Cardiac septum (tissue), 1 donor: Measurements from ENCODE around the gene ADGRG3. TPM values are rescaled to one million over a fixed set of nuclear protein-coding genes. Genes with fewer than 3 reads are reported as not detected.

Experiments
- DNase-seq: peaks from one replicate; pipeline ENCODE4 v3.0.0-alpha.2; 2020; ENCODE audit warnings: low spot score
- intact Hi-C: fragments of 100-400 bp; cut with DNase I; formaldehyde crosslinking; loops from one replicate; pipeline ENCODE4 v1.14.0; 2022
- total RNA-seq: library from RNA; stranded (reverse); fragmentation: NEBNext Ultra II Directional; extraction: Animal tissue kit (Norgen Biotek cat#: 25700); gene quantifications from one replicate; pipeline ENCODE4 v1.2.1, GENCODE V29; 2021
- donor health status: DM: no; HTN: no; CAD: no.

Gene ADGRG3
- total RNA-seq, 1 donor from 2014 or later = 1.0 TPM

DNA sequence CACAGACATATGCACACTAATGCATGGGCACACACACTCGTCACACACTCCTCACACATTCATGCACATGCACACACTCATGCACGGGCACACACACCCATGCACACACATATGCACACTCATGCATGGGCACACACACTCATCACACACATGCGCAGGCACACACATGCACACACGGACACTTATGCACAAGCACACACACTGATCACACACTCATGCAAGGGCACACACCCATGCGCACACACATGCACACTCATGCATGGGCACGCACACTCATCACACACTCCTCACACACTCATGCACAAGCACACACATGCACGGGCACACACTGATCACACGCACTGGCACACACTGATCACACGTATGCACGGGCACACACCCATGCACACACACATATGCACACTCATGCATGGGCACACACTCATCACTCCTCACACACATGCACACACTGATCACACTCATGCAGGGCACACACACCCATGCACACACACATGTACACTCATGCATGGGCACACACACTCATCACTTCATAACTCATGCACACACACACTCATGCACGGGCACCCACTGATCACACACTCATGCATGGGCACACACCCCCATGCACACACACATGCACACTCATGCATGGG is 23.6 kb upstream of the ADGRG3 start:
- intact Hi-C loops = no loop called here

DNA sequence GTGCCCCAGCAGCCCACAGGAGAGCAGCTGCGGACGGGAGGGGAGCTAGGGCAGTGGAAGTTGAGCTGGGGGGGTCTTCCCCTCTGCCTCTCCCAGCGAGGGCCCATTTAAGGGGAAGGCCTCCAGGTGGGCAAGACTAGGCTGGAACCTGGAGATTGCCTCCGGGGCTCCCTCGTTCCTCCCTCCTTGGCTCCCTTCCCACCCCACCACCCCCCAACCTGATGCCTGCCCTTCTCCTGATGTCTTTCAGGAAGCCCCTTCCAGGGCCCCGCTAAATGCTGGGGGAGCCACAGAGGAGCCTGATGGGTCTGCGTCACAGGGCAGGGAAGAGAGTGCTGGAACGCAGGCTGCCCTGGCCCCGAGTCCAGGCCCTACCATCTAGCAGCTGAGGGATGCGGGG is 22.9 kb upstream of the ADGRG3 start:
- no peak for DNase-seq
- intact Hi-C loops = no loop called here

More for the DNA sequence above, 23.6 kb upstream of the ADGRG3 start:
- DNase-seq = no peak

DNA sequence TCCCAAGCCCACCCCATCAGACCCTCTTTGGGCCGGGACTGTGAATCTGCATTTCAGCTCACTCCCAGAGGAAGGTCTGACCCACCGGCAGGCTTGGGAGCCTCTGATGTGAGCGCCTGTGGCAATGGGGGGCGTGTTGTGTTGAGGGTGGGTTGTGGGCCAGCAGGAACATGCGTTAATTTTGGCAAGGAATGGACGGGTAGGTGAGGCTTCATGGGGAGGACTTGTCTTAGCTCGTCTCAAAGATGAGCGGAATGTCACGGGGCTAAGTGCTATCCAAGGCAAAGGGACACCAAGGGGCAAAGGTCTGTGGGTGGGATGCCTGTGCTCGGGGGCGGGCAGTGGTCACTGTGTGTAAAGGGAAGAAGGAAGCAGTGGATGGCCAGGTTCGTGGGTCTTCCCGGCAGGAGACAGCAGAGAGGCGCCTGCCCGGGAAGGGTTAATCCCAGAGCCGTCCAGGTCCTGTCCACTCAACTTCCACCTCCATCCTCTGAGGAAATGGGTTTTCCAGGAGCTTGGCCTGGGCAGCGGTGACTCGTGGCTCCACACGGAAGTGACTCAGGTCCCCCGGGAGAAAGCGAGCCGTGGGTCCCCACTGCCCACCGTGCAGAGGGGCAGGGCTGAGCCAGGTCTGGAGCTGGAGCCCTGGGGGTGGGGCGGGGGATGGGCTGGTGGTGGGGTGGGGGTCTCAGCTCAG is 22.3 kb upstream of the ADGRG3 start:
- intact Hi-C loops = no loop called here
- peak; percentile 84 for DNase-seq

DNA sequence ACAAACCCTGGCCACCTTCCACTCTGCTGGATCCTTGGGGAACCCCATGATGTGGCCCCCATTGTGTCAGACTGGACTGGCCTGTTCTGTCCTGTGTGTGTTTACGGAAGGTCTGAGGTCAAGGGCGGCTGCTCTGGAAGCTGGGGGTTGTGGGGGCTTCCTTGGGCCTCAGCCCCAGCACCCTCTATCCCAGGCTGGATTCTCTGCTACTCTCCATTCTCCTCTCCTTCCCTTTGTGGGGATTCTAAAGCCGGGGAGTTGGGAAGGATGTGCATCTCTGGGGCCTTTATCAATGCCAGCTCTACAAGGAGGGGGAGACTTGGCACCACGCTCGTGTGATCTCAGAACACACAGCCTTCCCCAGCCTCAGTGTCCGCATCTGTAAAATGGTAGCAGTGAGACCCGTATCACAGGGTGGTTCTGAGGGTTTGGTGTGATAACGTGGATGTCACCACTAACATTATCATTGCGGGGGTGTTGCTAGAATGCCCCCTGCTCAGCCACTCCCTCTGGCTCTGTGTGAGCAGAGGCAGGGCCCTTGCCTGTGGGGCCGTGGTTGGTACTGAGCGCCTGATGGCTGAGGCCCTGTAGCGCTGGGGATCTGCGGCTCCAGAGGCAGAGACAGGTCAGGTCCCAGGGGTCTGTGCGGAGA is 21.6 kb upstream of the ADGRG3 start:
- no peak for DNase-seq
- intact Hi-C loops = no loop called here

DNA sequence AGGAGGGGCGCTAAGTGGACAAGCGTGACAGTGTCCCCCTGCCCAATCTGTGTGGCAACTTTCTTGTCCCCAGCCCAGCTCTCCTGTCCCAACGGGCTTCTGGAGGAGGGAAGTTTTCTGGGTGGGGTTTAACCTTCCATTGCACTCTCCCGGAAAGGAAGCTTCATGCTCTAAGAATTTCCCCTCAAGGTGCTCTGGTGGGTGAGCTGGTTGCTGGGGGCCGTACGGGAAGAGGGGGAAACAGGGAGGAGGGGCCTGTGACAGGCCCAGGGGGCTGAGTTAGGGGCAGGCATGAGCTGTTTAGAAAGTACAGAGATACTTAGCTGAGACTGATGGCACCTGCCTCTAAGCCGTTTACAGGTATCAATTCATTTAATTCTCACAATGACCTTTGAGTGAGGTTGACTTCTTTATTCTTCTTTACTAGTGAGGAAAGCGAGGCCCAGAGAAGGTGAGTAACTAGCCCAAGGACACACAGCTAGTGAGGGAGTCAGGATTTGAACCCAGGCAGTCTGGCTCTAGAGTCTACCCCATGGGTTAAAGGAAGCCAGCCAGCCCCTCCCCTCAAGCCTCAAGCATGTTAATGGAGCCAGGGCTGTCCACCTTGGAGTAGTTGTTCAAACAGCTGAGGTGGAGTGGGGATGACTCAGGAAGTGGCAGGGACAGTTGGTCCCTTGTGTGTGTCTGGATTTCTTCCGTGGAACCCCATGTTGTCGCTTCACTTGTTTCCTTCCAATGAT is 20.8 kb upstream of the ADGRG3 start:
- intact Hi-C loops = no loop called here
- DNase-seq = no peak

DNA sequence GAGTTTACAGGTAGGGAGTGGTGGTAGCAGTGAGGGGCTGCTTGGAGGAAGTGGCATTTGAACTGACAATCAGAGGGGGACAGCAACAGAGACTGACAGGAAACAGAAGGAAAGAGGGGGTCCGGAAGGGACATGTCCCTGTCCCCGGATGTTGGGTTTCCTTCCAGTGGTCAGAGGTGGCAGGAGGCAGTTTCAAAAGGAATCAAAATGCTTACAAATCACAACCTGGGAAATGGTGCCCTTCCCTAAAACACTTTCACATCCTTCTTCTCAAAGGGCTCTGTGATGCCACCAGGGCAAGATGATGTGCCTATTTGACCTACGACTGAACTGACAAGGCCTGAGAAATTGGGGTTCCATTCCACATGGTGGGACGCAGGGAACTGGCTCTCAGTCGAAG is 20.0 kb upstream of the ADGRG3 start:
- no peak for DNase-seq
- intact Hi-C loops = loop anchor here (2.0 kb wide), 2 partner anchors 47 to 55 kb away; no protein-coding TSS in a partner anchor

DNA sequence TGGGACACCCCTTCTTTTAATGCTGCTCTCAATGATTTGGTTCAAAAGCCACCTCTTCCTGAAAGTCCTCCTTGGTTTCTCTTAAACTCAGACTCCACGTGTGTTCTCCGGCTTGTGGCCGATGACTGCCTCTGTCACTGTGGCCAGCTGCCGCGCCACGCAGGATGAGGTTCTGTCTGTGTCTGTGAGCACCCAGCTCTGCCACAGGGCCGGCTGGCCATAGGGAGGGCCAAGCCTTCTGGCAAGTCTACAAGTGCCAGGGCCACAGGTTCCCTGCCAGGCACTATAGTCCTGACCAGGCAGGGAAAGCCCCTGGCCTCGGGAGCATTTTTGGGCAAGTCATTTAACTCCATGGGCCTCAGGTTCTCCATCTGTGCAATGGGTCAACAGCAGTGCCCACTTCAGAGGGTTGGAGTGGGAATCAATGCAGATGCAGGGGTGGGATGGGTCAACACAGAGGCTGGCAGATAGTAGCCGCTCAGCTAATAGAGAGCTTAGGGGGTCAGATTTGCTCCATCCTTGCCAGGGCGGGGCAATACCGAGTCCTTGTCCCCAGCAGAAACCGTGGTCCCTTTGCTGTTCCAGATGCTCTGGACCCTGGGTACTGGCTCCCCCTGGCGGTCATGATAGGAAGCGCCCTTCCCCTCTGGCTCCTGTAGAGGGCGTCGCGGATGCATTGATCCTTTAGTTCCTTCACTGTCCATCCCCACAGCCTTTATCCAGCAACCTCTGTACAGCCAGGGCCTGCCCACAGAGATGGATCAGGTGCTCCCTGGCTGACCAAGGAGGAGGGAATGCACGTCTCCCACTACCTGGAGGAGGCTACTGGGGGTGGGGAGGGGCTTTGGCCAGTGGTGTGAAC is 19.3 kb upstream of the ADGRG3 start:
- intact Hi-C loops = loop anchor here (2.0 kb wide), 2 partner anchors 48 to 56 kb away; no protein-coding TSS in a partner anchor
- peak; percentile 94 for DNase-seq

DNA sequence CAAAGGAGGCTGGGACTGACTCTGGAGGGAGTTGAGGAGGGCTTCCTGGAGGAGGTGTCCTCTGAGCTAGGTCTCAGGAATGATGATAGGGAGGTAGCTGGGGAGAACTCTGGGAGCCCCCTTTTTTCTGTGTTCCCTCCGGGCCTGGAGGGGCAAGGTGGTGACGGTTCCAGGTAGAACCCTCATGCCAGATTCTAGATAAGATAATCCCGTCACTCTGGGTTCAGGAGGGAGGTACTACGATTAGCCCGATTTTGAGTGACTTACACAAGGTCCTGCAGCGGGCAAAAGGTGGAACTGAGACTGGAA is 18.7 kb upstream of the ADGRG3 start:
- intact Hi-C loops = loop anchor here (2.0 kb wide), 2 partner anchors 49 to 57 kb away; no protein-coding TSS in a partner anchor
- no peak for DNase-seq

DNA sequence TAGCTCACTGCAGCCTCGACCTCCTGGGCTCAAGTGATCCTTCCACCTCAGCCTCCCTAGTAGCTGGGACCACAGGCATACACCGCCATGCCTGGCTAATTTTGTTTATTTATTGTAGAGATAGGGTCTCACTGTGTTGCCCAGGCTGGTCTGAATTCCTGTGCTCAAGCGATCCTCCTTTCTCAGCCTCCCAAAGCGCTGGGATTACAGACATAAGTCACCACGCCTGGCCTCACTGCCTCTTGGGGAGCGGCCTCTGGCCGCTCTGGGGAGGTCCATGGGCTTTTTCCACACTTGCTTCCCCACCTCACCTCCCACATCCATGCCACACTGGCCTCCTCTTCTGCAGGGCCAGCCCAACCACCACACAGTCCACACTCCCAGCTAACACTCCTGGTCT is 18.3 kb upstream of the ADGRG3 start:
- intact Hi-C loops = loop anchor here (2.0 kb wide), 2 partner anchors 49 to 57 kb away; no protein-coding TSS in a partner anchor
- DNase-seq = no peak

DNA sequence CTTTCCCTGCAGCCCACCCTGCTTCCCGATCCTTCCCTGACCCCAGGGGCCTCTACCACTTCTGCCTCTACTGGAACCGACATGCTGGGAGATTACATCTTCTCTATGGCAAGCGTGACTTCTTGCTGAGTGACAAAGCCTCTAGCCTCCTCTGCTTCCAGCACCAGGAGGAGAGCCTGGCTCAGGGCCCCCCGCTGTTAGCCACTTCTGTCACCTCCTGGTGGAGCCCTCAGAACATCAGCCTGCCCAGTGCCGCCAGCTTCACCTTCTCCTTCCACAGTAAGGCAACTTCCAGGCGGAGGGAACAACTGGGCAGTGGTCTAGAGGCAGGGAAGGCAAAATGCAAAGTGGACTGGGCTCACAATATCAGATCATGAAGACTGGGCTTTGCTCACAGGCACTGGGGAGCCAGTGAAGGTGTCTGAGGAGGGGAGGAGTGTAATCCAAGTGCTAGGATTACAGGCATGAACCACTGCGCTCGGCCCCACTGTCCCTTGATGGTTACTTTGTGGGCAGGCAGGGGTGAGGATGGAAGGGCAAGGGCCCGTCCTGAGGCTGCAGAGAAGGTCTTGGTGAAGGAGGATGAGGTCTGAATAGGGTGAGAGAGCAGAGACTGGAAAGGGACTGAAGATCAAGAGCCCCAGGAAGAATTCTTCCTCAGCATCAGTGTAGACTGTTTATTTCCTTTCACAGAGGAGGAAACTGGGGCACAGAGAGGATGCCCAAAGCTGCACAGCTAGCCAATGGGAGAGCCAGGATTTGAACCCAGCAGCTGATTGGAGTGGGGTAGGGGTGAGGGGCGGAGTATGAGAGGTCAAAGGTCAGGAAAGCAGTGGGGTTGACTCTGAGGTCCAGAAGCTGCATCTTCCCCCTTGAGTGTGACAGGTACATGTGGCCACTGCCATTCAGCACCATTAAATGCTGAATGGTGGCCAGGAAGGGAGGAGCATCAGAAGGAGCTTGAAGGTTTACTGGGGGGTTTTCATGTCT is 16.5 kb upstream of the ADGRG3 start:
- intact Hi-C loops = no loop called here
- DNase-seq = no peak

DNA sequence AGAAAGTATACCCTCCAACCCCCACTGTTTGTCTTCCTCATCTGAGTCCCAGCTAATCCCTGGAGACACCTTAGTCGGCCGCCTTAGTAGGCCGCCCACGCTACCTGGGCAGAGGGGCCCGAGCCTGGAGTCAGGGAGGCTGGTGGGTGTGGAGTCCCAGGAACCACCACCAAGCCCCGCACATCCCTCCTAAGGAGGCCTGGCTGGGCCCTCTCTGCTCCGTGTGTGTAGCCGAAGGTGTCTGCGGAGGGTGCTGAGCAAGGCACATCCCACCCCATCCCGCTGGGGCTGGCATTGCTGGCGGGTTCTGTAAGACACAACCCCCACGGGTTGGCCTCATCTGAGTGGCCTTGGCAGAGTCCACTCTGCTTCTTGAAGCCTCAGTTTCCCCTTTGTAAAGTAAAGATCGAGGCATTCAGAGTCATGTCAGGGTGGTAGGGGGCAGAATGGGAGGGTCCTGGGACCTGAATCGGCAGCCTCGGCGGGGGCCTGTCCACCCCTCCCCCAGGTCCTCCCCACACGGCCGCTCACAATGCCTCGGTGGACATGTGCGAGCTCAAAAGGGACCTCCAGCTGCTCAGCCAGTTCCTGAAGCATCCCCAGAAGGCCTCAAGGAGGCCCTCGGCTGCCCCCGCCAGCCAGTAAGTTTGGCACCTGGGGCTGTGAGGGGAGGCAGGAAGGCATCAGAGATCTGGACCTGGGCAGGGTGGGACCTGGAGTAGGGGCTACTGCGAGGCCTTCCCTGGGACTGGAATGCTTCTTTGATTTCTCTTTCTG is 15.2 kb upstream of the ADGRG3 start:
- intact Hi-C loops = no loop called here
- no peak for DNase-seq

DNA sequence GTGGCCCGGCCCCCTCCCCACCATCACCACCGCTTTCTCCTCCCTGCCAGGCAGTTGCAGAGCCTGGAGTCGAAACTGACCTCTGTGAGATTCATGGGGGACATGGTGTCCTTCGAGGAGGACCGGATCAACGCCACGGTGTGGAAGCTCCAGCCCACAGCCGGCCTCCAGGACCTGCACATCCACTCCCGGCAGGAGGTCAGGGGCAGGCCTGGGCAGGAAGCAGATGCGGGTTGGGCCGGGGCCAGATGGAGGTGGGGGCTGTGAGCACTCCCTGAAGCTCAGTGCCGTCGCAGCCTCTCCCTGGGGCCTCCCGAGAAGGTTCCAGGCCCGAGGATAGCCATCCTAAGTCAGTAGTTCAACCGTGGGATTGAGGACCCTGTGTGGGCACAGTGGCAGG is 14.2 kb upstream of the ADGRG3 start:
- no peak for DNase-seq

DNA sequence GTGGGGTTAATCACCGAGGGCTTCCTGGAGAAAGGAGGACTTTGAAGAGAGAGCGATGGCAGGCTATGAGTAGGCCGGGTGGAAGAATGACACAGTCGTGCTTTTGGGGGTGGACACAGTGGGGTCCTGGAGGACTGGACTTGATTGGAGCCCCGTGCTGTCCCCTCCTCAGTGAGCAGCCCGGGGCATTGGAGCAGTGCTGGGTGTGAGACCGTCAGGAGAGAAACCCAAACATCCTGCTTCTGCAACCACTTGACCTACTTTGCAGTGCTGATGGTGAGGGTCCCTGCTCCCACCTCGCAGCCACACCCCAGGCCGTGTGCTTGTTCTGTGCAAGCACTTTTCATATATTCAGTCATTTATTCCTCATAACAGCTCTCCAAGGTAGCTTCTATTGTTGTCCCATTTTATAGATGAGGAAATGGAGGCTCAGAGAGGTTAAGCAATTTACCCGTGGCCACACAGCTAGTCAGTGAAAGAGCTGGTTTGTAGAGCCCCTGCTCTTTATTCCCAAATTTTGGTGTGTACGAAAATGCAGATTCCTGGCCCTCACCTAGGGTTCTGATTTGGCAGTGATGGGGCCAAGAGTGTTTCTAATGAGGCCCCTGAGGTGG is 11.7 kb upstream of the ADGRG3 start:
- intact Hi-C loops = loop anchor here (5.0 kb wide), 1 partner anchor 61 kb away; no protein-coding TSS in a partner anchor
- DNase-seq = no peak

More for the DNA sequence above, 14.2 kb upstream of the ADGRG3 start:
- intact Hi-C loops = no loop called here

DNA sequence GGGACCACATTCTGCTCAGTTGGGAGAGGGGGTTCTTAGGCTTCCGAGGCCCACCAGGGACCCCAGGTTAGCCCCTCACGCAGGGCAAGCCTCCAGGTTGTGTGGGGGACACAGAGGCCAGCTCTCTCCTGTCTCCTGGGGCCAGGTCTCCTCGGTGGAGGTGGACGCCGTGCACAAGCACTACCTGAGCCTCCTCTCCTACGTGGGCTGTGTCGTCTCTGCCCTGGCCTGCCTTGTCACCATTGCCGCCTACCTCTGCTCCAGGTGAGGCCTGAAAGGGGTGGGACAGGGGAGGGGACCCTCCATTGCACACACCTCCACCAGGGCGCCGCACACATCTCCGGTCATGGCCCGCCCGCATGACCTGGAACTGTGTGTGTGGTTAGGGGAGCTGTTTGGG is 10.9 kb upstream of the ADGRG3 start:
- intact Hi-C loops = loop anchor here (5.0 kb wide), 1 partner anchor 60 kb away; no protein-coding TSS in a partner anchor
- no peak for DNase-seq

DNA sequence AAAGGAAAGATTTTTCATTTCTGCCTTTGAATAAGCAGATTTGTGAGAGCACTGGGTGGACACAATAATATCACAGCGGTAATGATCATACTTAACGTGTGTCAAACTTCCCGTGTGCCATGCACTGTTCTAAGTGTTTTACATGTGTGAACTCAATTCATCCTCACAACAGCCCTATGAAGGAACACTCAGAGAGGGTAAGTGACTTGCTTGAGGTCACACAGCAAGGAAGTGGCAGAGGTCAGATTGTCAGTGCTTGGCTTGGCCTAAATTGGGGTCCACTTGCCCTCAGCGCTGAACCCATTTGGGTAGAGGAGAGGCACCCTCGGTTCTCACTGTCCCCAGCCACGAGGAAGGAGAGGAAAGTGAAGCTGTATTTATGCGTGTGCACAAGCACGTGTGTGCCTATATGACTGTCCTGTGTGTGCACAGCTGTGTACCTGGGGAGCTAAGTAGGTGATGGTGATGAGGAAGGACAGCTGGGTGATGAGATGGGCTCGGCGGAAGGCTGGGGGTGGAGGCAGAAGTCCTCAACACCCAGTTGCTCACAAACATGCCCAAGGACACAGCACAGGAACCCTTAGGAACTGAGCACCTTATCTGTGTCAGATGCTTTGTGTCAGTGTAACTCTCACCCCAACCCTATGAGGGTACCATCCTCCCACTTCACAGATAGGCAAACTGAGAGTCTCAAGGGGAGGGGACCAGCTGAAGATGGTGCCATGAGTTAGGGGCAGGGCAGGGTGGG is 9.8 kb upstream of the ADGRG3 start:
- DNase-seq = no peak
- intact Hi-C loops = loop anchor here (5.0 kb wide), 1 partner anchor 59 kb away; no protein-coding TSS in a partner anchor
